ENCODE data around the gene SLC7A1. TPM values are rescaled to one million over a fixed set of nuclear protein-coding genes. Genes with fewer than 3 reads are reported as not detected.

The SLC7A1 gene
- total and polyA plus RNA-seq, 2 of the 13 experiments (the other 11 are each of a cell fraction or from before 2014, with no cell fraction given), result 14.5 to 15.3 TPM

DNA sequence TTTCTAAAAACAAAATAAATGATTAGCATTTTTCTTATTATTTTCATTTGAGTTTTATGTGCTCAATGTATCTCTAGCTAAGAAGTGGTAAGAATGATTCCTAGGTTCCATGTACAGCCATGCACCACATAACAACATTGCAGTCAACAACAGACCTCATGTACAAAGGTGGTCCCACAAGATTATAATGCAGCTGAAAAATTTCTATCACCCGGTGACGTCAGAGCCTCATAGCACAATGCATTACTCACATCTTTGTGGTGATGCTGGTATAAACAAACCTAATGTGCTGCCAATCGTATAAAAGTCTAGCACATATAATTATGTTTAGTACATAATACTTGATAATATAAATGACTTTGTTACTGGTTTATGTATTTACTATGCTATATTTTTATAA is 120.5 kb downstream of the SLC7A1 start:
- no peak overlapping the region for H3K4me3 ChIP-seq (replicated peaks in 1 of 3; ENCODE audit: insufficient read depth in 1 of 3, low read depth in 2 of 3, low read length in 3 of 3)
- peak; percentile 94 for TF ChIP-seq CREB1 (IDR thresholded peaks at IDR 0.05)
- no peak for TF ChIP-seq CREB1 (CRISPR knock-in tag; IDR thresholded peaks at IDR 0.05)
- peak; percentile 77 for TF ChIP-seq ATF7 (IDR thresholded peaks at IDR 0.05)
- no peak for TF ChIP-seq ATF7 (CRISPR knock-in tag; IDR thresholded peaks at IDR 0.05)
- no peak for TF ChIP-seq IKZF4 (CRISPR knock-in tag; IDR thresholded peaks at IDR 0.05; ENCODE audit: borderline replicate concordance, low read depth, not compliant biosample characterization)
- no TSS peak for BruUV-seq (replicated peaks)
- intact Hi-C loops (cut with micrococcal nuclease; ENCODE audit: unreplicated experiment) (no loop called here), in situ Hi-C loops (cut with HindIII; ENCODE audit: extremely low pct_ligation_motif_present, low pct_unique_long_range_greater_than_20kb) (no loop called here)
- no peak overlapping the region for H3K4me2 ChIP-seq (ENCODE audit: low read depth, low read length)
- H3K27me3 ChIP-seq (ENCODE audit: control insufficient read depth in 1 of 2, insufficient read depth in 2 of 2, low read length in 2 of 2), result peaks cover 0 to 15% of the 10 kb centered on the region in 2 experiments; a peak in 3 of 5 replicates
- H3K27ac ChIP-seq (ENCODE audit: extremely low read length, insufficient read depth, low read length), result no peak overlapping the region
- H4K20me1 ChIP-seq (ENCODE audit: insufficient read depth, low read length), result no peaks in the 10 kb centered on the region; the same call in 1 of the 2 replicates
- H3K9me3 ChIP-seq (ENCODE audit: low read length), result no peaks in the 10 kb centered on the region
- no peaks in the 10 kb centered on the region for H3K4me1 ChIP-seq (ENCODE audit: insufficient read depth, low read length)
- no peak overlapping the region for H3K9ac ChIP-seq (ENCODE audit: insufficient read depth, low read depth, low read length)
- ChIA-PET CTCF (ENCODE audit: low intra/inter-chr PET ratio, low total read pairs) (no interaction called here), POLR2A (no interaction called here)
- no peak overlapping the region for H2AFZ ChIP-seq (ENCODE audit: low read length)
- no peaks in the 10 kb centered on the region for H3K36me3 ChIP-seq (replicated peaks in 1 of 2; ENCODE audit: control insufficient read depth in 1 of 2, insufficient read depth in 2 of 2, low read length in 2 of 2)
- DNase-seq (ENCODE audit: low spot score) (no peak), FAIRE-seq (no peak), ATAC-seq (no peak)
- 24% methylated on average over 3 of the region's 3 CpGs for WGBS (ENCODE audit: low lambda C conversion rate)
- H3K79me2 ChIP-seq (ENCODE audit: insufficient read depth, low read length), result no peaks in the 10 kb centered on the region

DNA sequence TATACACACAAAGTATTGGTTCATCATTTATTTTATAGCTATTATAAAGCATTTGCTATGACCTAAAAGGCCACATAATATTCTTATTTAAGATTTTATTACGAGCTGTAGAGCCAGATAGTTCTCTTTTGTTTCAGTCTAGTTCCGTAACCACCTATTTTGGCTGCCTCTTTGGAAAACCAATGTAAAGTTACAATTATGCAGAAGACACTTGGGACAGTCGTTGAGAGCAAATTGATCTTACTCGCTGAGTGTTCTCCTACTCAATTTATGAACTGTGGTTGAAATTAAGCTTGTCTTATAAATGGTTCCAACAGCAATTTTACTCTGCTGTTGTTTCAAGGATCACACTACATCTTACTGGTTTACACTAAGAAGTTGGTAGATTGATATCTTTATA is 122.3 kb downstream of the SLC7A1 start:
- DNase-seq (ENCODE audit: low spot score) (no peak), FAIRE-seq (no peak), ATAC-seq (no peak)
- Histone ChIP-seq H3K9me3 (ENCODE audit: low read length) (no peaks in the 10 kb centered on the region), H3K79me2 (ENCODE audit: insufficient read depth, low read length) (no peaks in the 10 kb centered on the region), H3K4me3 (replicated peaks in 1 of 3; ENCODE audit: insufficient read depth in 1 of 3, low read depth in 2 of 3, low read length in 3 of 3) (no peak overlapping the region), H3K4me2 (ENCODE audit: low read depth, low read length) (no peak overlapping the region), H3K36me3 (replicated peaks in 1 of 2; ENCODE audit: control insufficient read depth in 1 of 2, insufficient read depth in 2 of 2, low read length in 2 of 2) (no peaks in the 10 kb centered on the region), H3K4me1 (ENCODE audit: insufficient read depth, low read length) (no peaks in the 10 kb centered on the region), H3K9ac (ENCODE audit: insufficient read depth, low read depth, low read length) (no peak overlapping the region), H4K20me1 (ENCODE audit: insufficient read depth, low read length) (no peaks in the 10 kb centered on the region; the same call in 1 of the 2 replicates), H3K27ac (ENCODE audit: extremely low read length, insufficient read depth, low read length) (no peak overlapping the region), H3K27me3 (ENCODE audit: control insufficient read depth in 1 of 2, insufficient read depth in 2 of 2, low read length in 2 of 2) (peaks cover 0 to 6% of the 10 kb centered on the region in 2 experiments; a peak in 2 of 5 replicates), H2AFZ (ENCODE audit: low read length) (no peak overlapping the region)
- CTCF ChIA-PET (ENCODE audit: low intra/inter-chr PET ratio, low total read pairs), result interaction anchor here (1.2 to 3.9 kb wide), 3 partner anchors 18 to 241 kb away, joined by 4 to 50 read pairs (median 18); no protein-coding TSS in a partner anchor
- in situ Hi-C loops (cut with HindIII; ENCODE audit: extremely low pct_ligation_motif_present, low pct_unique_long_range_greater_than_20kb) (no loop called here), intact Hi-C loops (cut with micrococcal nuclease; ENCODE audit: unreplicated experiment) (no loop called here)
- 25% methylated on average over 4 of the region's 4 CpGs for WGBS (ENCODE audit: low lambda C conversion rate)
- POLR2A ChIA-PET, result no interaction called here
- BruUV-seq (replicated peaks), result no TSS peak
- TF ChIP-seq ZMYM4 (CRISPR knock-in tag; IDR thresholded peaks at IDR 0.05) (no peak), YY1 (IDR thresholded peaks at IDR 0.05; ENCODE audit: insufficient read depth, insufficient replicate concordance, low read depth, low read length) (no peak), ZNF788 (CRISPR knock-in tag; IDR thresholded peaks at IDR 0.05; ENCODE audit: borderline replicate concordance) (no peak), POLR2AphosphoS5 (IDR thresholded peaks at IDR 0.05; ENCODE audit: low read depth, low read length) (no peak), REXO4 (CRISPR knock-in tag; IDR thresholded peaks at IDR 0.05; ENCODE audit: borderline replicate concordance) (no peak), IRF2 (CRISPR knock-in tag; IDR thresholded peaks at IDR 0.05) (no peak), CEBPG (CRISPR knock-in tag; IDR thresholded peaks at IDR 0.05) (no peak), ZNF331 (CRISPR knock-in tag; IDR thresholded peaks at IDR 0.05) (no peak), ZNF790 (CRISPR knock-in tag; IDR thresholded peaks at IDR 0.05; ENCODE audit: borderline replicate concordance) (no peak), HIVEP1 (CRISPR knock-in tag; IDR thresholded peaks at IDR 0.05) (no peak), ZKSCAN8 (CRISPR knock-in tag; IDR thresholded peaks at IDR 0.05; ENCODE audit: borderline replicate concordance) (no peak)
- TF ChIP-seq, protein P1, sequence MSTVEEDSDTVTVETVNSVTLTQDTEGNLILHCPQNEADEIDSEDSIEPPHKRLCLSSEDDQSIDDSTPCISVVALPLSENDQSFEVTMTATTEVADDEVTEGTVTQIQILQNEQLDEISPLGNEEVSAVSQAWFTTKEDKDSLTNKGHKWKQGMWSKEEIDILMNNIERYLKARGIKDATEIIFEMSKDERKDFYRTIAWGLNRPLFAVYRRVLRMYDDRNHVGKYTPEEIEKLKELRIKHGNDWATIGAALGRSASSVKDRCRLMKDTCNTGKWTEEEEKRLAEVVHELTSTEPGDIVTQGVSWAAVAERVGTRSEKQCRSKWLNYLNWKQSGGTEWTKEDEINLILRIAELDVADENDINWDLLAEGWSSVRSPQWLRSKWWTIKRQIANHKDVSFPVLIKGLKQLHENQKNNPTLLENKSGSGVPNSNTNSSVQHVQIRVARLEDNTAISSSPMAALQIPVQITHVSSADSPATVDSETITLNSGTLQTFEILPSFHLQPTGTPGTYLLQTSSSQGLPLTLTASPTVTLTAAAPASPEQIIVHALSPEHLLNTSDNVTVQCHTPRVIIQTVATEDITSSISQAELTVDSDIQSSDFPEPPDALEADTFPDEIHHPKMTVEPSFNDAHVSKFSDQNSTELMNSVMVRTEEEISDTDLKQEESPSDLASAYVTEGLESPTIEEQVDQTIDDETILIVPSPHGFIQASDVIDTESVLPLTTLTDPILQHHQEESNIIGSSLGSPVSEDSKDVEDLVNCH (CRISPR knock-in tag; IDR thresholded peaks at IDR 0.05), result no peak
